ENCODE measurements around the gene MAPK11.

Gene MAPK11

DNA sequence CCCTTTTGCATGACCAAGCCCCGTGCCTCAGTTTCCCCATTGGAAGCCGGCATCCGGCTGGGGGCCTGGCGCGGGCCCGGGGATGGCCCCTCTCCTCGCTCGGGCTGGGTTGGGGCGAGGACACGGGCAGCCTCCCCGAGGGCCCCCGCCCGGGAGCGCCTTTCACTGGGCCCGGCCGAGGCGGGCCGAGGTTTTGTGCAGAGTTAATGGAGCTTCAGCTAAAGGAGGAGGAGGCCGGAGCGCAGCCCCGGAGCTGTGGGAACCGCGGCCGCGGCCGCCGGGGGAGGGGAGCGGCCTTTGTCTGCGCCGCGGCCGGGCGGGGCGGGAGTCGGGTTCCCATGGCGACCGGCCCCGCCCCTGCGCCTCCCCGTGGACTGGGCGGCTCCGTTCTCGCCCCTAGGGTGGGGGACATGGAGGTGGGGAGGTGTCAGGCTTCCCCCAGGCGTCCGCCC lies 1.4 kb upstream of the MAPK11 start:
- TF ChIP-seq SNAI2 (CRISPR knock-in tag; IDR thresholded peaks at IDR 0.05) (no peak), CSDC2 (CRISPR knock-in tag; IDR thresholded peaks at IDR 0.05) (no peak)
- TF ChIP-seq, protein P1, sequence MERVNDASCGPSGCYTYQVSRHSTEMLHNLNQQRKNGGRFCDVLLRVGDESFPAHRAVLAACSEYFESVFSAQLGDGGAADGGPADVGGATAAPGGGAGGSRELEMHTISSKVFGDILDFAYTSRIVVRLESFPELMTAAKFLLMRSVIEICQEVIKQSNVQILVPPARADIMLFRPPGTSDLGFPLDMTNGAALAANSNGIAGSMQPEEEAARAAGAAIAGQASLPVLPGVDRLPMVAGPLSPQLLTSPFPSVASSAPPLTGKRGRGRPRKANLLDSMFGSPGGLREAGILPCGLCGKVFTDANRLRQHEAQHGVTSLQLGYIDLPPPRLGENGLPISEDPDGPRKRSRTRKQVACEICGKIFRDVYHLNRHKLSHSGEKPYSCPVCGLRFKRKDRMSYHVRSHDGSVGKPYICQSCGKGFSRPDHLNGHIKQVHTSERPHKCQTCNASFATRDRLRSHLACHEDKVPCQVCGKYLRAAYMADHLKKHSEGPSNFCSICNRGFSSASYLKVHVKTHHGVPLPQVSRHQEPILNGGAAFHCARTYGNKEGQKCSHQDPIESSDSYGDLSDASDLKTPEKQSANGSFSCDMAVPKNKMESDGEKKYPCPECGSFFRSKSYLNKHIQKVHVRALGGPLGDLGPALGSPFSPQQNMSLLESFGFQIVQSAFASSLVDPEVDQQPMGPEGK (CRISPR knock-in tag; IDR thresholded peaks at IDR 0.05; ENCODE audit: borderline replicate concordance): no peak
- ATAC-seq: peak; percentile 51

DNA sequence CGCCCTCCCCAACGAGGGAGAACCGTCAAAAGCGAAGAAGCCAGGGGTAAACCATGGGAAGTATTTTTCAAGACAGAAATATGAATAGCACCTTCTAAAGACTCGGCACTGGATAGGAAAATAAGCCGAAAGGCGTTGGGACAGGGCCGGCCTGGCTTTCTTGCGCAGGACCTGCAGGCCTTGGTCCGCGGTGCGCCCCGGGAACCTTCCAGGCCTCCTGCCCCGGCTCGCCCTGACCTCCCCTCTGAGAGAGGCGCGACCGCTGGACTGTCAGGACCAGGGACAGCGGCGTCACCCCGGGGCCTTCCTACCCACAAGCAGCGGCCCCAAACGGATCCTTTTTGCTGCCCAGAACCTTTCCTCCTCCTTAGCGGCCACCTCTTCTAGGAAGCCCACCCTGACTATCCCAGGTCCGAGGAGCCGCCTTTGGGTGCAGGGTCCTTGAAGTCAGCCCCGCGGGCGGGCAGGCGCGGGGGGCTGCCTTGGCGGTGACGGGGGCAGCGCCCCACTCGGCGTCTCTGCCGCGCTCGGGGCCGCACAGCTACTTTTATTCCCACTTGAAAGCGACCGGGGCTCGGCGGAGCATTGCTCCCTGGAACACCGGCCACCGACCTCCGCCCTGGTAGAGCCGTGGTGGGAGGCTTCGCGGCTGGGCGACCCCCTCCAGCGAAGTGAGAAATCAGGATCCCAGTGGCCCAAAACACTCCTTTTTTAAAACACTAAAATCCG lies 650 bp upstream of the MAPK11 start:
- no peak for TF ChIP-seq PPARA (CRISPR knock-in tag; IDR thresholded peaks at IDR 0.05; ENCODE audit: borderline replicate concordance)
- TF ChIP-seq, protein P2, sequence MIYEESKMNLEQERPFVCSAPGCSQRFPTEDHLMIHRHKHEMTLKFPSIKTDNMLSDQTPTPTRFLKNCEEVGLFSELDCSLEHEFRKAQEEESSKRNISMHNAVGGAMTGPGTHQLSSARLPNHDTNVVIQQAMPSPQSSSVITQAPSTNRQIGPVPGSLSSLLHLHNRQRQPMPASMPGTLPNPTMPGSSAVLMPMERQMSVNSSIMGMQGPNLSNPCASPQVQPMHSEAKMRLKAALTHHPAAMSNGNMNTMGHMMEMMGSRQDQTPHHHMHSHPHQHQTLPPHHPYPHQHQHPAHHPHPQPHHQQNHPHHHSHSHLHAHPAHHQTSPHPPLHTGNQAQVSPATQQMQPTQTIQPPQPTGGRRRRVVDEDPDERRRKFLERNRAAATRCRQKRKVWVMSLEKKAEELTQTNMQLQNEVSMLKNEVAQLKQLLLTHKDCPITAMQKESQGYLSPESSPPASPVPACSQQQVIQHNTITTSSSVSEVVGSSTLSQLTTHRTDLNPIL (CRISPR knock-in tag; IDR thresholded peaks at IDR 0.05; ENCODE audit: low read depth): no peak
- TF ChIP-seq ESRRG (CRISPR knock-in tag; IDR thresholded peaks at IDR 0.05): no peak
- TF ChIP-seq ZFP3 (CRISPR knock-in tag; IDR thresholded peaks at IDR 0.05): peak; percentile 72; the same call in 1 of the 2 replicates
- ATAC-seq: peak; percentile 72

DNA sequence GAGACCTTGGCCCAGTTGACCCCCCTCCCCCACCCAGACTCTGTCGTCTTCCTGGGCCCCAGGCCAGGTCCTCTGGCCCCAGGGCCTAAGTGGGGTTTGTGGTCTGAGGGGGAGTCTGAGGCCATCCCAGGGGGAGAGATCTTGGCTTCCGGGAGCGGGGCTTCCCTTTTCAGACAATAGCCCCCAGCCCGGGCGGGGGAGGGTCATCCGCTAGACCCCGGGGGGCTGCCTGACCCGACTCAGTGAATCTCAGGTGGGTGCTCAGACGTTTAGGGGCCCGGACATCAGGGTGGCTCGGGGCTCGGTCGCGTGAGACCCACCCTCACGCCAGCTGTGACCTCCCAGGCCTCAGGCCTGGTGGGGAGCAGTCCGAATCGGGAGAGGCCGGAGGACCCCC lies 609 bp downstream of the MAPK11 start:
- no peak for ATAC-seq
- TF ChIP-seq ARNTL (CRISPR knock-in tag; IDR thresholded peaks at IDR 0.05; ENCODE audit: borderline replicate concordance, low read depth) (no peak), TCF4 (CRISPR knock-in tag; IDR thresholded peaks at IDR 0.05; ENCODE audit: borderline replicate concordance) (no peak), RARB (CRISPR knock-in tag; IDR thresholded peaks at IDR 0.05) (no peak), ZC3H10 (CRISPR knock-in tag; IDR thresholded peaks at IDR 0.05) (no peak), ESRRG (CRISPR knock-in tag; IDR thresholded peaks at IDR 0.05) (no peak), ZNF8 (CRISPR knock-in tag; IDR thresholded peaks at IDR 0.05) (no peak), ZFP30 (CRISPR knock-in tag; IDR thresholded peaks at IDR 0.05) (no peak), OSR1 (CRISPR knock-in tag; IDR thresholded peaks at IDR 0.05) (no peak), TOX (CRISPR knock-in tag; IDR thresholded peaks at IDR 0.05; ENCODE audit: borderline replicate concordance) (no peak), ISL1 (CRISPR knock-in tag; IDR thresholded peaks at IDR 0.05) (no peak), BACH2 (CRISPR knock-in tag; IDR thresholded peaks at IDR 0.05; ENCODE audit: borderline replicate concordance) (no peak)
- TF ChIP-seq, protein P2 (CRISPR knock-in tag; IDR thresholded peaks at IDR 0.05; ENCODE audit: low read depth): no peak
- TF ChIP-seq, protein P1 (CRISPR knock-in tag; IDR thresholded peaks at IDR 0.05; ENCODE audit: borderline replicate concordance): no peak
- TF ChIP-seq, protein P3, sequence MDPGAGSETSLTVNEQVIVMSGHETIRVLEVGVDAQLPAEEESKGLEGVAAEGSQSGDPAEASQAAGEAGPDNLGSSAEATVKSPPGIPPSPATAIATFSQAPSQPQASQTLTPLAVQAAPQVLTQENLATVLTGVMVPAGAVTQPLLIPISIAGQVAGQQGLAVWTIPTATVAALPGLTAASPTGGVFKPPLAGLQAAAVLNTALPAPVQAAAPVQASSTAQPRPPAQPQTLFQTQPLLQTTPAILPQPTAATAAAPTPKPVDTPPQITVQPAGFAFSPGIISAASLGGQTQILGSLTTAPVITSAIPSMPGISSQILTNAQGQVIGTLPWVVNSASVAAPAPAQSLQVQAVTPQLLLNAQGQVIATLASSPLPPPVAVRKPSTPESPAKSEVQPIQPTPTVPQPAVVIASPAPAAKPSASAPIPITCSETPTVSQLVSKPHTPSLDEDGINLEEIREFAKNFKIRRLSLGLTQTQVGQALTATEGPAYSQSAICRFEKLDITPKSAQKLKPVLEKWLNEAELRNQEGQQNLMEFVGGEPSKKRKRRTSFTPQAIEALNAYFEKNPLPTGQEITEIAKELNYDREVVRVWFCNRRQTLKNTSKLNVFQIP (CRISPR knock-in tag; IDR thresholded peaks at IDR 0.05; ENCODE audit: borderline replicate concordance, low read depth): no peak

DNA sequence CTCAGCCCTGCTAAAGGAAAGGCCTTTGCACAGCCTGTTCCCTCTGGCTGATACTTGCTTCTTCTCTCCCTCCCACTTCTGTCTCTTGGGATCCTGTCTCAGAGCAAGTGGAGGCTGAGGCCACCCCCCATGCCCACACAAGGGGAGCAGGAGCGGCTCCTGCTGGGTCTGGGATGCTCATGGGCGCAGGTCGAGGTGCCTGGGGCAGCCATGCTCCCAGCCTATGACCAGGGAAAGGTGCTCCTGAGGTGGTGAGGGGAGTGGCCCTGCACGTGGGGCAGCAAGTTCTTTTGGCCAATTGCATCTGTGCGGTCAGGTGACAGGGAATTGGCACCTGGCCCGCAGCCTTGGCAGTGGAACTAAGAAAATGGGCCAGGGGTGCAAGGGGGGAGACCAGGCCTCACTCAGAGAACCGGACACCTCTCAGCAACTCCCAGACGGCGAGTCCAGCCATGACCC lies 1.5 kb downstream of the MAPK11 start:
- ATAC-seq: no peak
- TF ChIP-seq ZC3H10 (CRISPR knock-in tag; IDR thresholded peaks at IDR 0.05) (no peak), TOX (CRISPR knock-in tag; IDR thresholded peaks at IDR 0.05; ENCODE audit: borderline replicate concordance) (no peak), PPARA (CRISPR knock-in tag; IDR thresholded peaks at IDR 0.05; ENCODE audit: borderline replicate concordance) (no peak), TCF4 (CRISPR knock-in tag; IDR thresholded peaks at IDR 0.05; ENCODE audit: borderline replicate concordance) (no peak), ZNF70 (CRISPR knock-in tag; IDR thresholded peaks at IDR 0.05) (no peak), ZNF565 (CRISPR knock-in tag; conservative IDR thresholded peaks at IDR 0.05; ENCODE audit: low read depth) (no peak), RARB (CRISPR knock-in tag; IDR thresholded peaks at IDR 0.05) (no peak), ZNF8 (CRISPR knock-in tag; IDR thresholded peaks at IDR 0.05) (no peak), OSR1 (CRISPR knock-in tag; IDR thresholded peaks at IDR 0.05) (no peak)
- TF ChIP-seq, protein P2 (CRISPR knock-in tag; IDR thresholded peaks at IDR 0.05; ENCODE audit: low read depth): no peak
- TF ChIP-seq, protein P3 (CRISPR knock-in tag; IDR thresholded peaks at IDR 0.05; ENCODE audit: borderline replicate concordance, low read depth): no peak

Measured in SK-N-SH treated with all-trans-retinoic acid at 6 μM for 48 hours (cell line).